Fibroblast of the conjunctiva (primary cell): Measurements from ENCODE around the gene WDR37.
"Not testable (repeated sequence)": the region's sequence is repeated elsewhere in the genome, so short reads cannot be mapped to it uniquely, and the experiment has no call there.

Experiments used
- DNase-seq: peaks from one replicate; pipeline ENCODE4 v3.0.0-alpha.2; 2010; ENCODE audit warnings: low read depth

WDR37 gene

GRCh38 chr10:1043532-1043995 lies 12.6 kb upstream of the WDR37 start:
- DNase-seq = no peak

- no peak for DNase-seq
Observed at GRCh38 chr10:1044146-1044545, 12.0 kb upstream of the WDR37 start.

- no peak for DNase-seq
Observed at GRCh38 chr10:1044964-1045363, 11.2 kb upstream of the WDR37 start.

- DNase-seq = no peak
Observed at GRCh38 chr10:1045415-1045814, 10.8 kb upstream of the WDR37 start.

GRCh38 chr10:1047937-1048336 lies 8.2 kb upstream of the WDR37 start:
- DNase-seq = no peak

GRCh38 chr10:1048349-1048731 lies 7.8 kb upstream of the WDR37 start:
- no peak for DNase-seq

GRCh38 chr10:1048732-1049424 lies 7.3 kb upstream of the WDR37 start, which contains the start of gene IDI1:
IDI1 (minus strand) TSS chr10:1049119; CDS start chr10:1049003, 116 bp downstream.
- peak; percentile 99 for DNase-seq

GRCh38 chr10:1049425-1049958 lies 6.7 kb upstream of the WDR37 start:
- DNase-seq = peak; percentile 10

- DNase-seq = no peak
Observed at GRCh38 chr10:1050145-1050544, 6.0 kb upstream of the WDR37 start.

- DNase-seq = no peak
Observed at GRCh38 chr10:1050554-1050953, 5.6 kb upstream of the WDR37 start.

GRCh38 chr10:1054684-1055083 lies 1.5 kb upstream of the WDR37 start:
- no peak for DNase-seq

- DNase-seq = no peak
Observed at GRCh38 chr10:1057106-1057657, 997 bp downstream of the WDR37 start.

- no peak for DNase-seq
Observed at GRCh38 chr10:1058017-1058416, 1.8 kb downstream of the WDR37 start.

- DNase-seq = no peak
Observed at GRCh38 chr10:1059902-1060301, 3.7 kb downstream of the WDR37 start.

- DNase-seq = no peak
Observed at GRCh38 chr10:1061930-1062774, 6.0 kb downstream of the WDR37 start.

GRCh38 chr10:1063232-1063865 lies 7.2 kb downstream of the WDR37 start:
- DNase-seq = no peak

- DNase-seq = no peak
Observed at GRCh38 chr10:1064964-1065247, 8.7 kb downstream of the WDR37 start.

- not testable (repeated sequence) for DNase-seq
Observed at GRCh38 chr10:1066734-1067133, 10.5 kb downstream of the WDR37 start.

- DNase-seq = no peak
Observed at GRCh38 chr10:1068380-1069361, 12.5 kb downstream of the WDR37 start.

GRCh38 chr10:1070919-1071318 lies 14.7 kb downstream of the WDR37 start:
- no peak for DNase-seq

- DNase-seq = no peak
Observed at GRCh38 chr10:1074052-1074747, 18.0 kb downstream of the WDR37 start.
